AG09319 (cell line): Measurements from ENCODE around the gene DVL2.

Experiments
- DNase-seq: peaks from one replicate; pipeline ENCODE4 v3.0.0-alpha.2; 2010; ENCODE audit warnings: low read depth; ENCODE audit errors: extremely low read depth
- CTCF ChIP-seq: IDR thresholded peaks from 2 replicates; pipeline ENCODE4 v1.5.1; 2011; ENCODE audit warnings: low read depth, mild to moderate bottlenecking, inconsistent platforms, low read length, moderate library complexity

The DVL2 gene

GRCh38 chr17:7239091-7240027 lies 5.0 kb upstream of the DVL2 start, which contains the start of gene PHF23:
Gene PHF23, minus strand, starts transcription at chr17:7239457. Its CDS starts 178 bp downstream, at chr17:7239279.
- DNase-seq, result peak; percentile 99
- TF ChIP-seq CTCF, result no peak

- no peak for DNase-seq
- TF ChIP-seq CTCF, result no peak
Measured at GRCh38 chr17:7238420-7239090, 4.2 kb upstream of the DVL2 start.

GRCh38 chr17:7237761-7238419 lies 3.6 kb upstream of the DVL2 start:
- DNase-seq, result no peak
- no peak for TF ChIP-seq CTCF

GRCh38 chr17:7237266-7237760 lies 3.0 kb upstream of the DVL2 start:
- no peak for DNase-seq
- TF ChIP-seq CTCF, result no peak

GRCh38 chr17:7236808-7237207 lies 2.5 kb upstream of the DVL2 start:
- TF ChIP-seq CTCF, result no peak
- DNase-seq, result no peak

GRCh38 chr17:7235693-7236665 lies 1.7 kb upstream of the DVL2 start:
- no peak for TF ChIP-seq CTCF
- no peak for DNase-seq
